Transverse colon (tissue), 4 donors: ENCODE data around the gene AGAP1.

Experiments
- CTCF ChIP-seq, 5 experiments: fragments of 200-600 bp in 3 of 5; fragments of 450-650 bp in 2 of 5; sonication (generic) in 3 of 5; IDR thresholded peaks; 1 replicate in 2 of 5; 2 replicates in 3 of 5; pipeline ENCODE4 v1.5.1; 2016 to 2017; ENCODE audit warnings: antibody characterized with exemption in 5 of 5, inconsistent platforms in 3 of 5, mild to moderate bottlenecking in 2 of 5, moderate library complexity in 1 of 5
- POLR2A ChIP-seq: fragments of 450-650 bp; IDR thresholded peaks from one replicate; pipeline ENCODE4 v1.6.1; 2016; ENCODE audit warnings: antibody characterized with exemption, mild to moderate bottlenecking, moderate library complexity
- POLR2AphosphoS5 ChIP-seq, 3 donors: sonication (generic); formaldehyde crosslinking; IDR thresholded peaks; one replicate each; pipeline ENCODE4 v1.6.1; 2016; ENCODE audit warnings: antibody characterized with exemption in 3 of 3

GRCh38 chr2:235594964-235595363 is 101.1 kb downstream of the AGAP1 start:
- TF ChIP-seq CTCF (IDR thresholded peaks at IDR 0.05) (no peak), POLR2AphosphoS5 (IDR thresholded peaks at IDR 0.05) (no peak), POLR2A (no peak)
